HEK293 (cell line): ENCODE results near the gene CPAMD8.

Source experiments
- MEIS1 ChIP-seq: sonication (generic); formaldehyde crosslinking; IDR thresholded peaks from 2 replicates; pipeline ENCODE4 v1.8.1; 2022; ENCODE audit warnings: missing genetic modification reagents, mild to moderate bottlenecking, borderline replicate concordance
- ZNF112 ChIP-seq: fragments of 450-650 bp; formaldehyde crosslinking; IDR thresholded peaks from 2 replicates; pipeline ENCODE4 v1.5.0; 2017; ENCODE audit warnings: missing biosample characterization, missing genetic modification characterization
- TF ChIP-seq, protein P1 (sequence below): fragments of 450-650 bp; formaldehyde crosslinking; IDR thresholded peaks from 2 replicates; pipeline ENCODE4 v1.5.1; 2016; ENCODE audit warnings: missing biosample characterization, missing genetic modification characterization

DNA sequence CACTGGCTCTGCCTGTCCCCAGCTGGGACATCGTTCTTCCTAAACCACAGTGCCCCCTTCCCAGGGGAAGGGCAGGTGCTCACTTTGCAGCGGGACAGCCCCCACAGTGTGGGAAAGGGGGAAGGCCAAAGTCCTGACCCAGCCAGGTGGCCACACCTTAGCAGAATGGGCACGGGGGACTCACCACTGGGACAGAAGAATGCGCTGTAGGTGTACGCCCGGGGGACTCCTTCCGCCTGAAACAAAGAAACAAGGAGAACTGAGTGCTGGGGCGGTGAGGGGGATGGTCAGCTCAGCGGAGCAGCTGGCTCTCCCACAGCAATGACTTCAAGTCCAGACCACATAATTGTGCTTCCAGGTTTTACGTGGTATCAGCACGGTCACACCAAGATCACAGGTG lies 88.4 kb downstream of the CPAMD8 start:
- TF ChIP-seq, protein P1, sequence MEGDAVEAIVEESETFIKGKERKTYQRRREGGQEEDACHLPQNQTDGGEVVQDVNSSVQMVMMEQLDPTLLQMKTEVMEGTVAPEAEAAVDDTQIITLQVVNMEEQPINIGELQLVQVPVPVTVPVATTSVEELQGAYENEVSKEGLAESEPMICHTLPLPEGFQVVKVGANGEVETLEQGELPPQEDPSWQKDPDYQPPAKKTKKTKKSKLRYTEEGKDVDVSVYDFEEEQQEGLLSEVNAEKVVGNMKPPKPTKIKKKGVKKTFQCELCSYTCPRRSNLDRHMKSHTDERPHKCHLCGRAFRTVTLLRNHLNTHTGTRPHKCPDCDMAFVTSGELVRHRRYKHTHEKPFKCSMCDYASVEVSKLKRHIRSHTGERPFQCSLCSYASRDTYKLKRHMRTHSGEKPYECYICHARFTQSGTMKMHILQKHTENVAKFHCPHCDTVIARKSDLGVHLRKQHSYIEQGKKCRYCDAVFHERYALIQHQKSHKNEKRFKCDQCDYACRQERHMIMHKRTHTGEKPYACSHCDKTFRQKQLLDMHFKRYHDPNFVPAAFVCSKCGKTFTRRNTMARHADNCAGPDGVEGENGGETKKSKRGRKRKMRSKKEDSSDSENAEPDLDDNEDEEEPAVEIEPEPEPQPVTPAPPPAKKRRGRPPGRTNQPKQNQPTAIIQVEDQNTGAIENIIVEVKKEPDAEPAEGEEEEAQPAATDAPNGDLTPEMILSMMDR = no peak
- no peak for TF ChIP-seq MEIS1 (CRISPR knock-in tag)
- no peak for TF ChIP-seq ZNF112 (tag by site-specific recombination)
